Measurements from ENCODE around the gene ALKBH6.
A peak's percentile ranks its signal among the peaks of the same experiment; 100 is the strongest.
"Not testable (repeated sequence)": the region's sequence is repeated elsewhere in the genome, so short reads cannot be mapped to it uniquely, and the experiment has no call there.

Gene ALKBH6

DNA sequence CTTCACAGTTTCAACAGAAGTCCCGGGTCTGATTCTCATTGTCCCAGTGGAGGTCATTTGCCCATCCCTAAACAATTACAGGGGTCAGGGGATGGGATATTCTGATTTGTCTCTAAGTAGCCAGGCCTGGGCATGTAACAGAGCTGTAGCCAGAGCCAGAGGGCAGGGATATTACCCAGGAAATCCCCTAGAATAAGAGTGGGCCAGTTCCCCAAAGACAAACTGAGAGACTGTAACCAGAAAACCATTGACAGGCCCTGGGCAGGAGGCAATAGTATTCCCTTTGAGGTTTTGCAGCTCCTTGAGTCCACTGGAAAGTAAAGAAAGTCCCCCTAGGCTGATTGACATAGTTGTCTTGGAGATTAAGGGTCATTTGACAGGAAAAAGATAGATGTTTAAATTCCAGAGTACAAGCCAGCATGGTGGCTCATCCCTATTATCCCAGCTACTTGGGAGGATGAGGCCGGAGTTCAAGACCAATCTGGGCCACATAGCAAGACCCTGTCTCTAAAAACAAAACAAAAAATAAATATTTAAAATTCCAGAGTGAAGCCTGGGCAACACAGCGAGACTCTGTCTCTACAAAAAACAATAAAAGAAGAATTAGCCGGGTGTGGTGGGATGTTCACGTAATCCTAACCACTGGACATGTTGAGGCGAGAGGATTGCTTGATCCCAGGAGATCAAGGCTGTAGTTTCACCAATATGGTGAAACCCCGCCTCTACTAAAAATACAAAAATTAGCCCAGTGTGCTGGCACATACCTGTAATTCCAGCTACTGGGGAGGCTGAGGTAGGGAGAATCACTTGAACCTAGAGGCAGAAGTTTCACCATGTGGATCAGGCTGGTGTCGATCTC, 20.9 kb downstream of the ALKBH6 start:
- no peak for DNase-seq

GRCh38 chr19:35991731-35992450, 22.1 kb downstream of the ALKBH6 start:
- DNase-seq: no peak

GRCh38 chr19:35990771-35991730, 23.0 kb downstream of the ALKBH6 start:
- DNase-seq: no peak

DNA sequence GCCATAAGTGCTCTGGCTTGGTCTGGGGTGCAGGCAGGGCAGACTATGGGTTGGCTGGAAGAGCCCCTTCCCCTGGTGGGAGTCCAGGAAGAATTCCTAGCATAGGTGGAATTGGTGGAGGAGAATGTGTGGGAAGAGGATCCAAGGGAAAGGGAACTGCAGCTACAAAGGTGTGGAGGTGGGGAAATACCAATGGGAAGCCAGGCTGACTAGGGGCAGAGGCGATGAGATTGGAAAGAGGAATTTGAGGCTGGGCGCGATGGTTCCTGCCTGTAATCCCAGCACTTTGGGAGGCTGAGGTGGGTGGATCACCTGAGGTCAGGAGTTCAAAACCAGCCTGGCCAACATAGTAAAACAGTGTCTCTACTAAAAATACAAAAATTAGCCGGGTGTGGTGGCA, 23.9 kb downstream of the ALKBH6 start:
- no peak for DNase-seq

- DNase-seq: no peak
These were observed 25.2 kb downstream of the ALKBH6 start for GRCh38 chr19:35988824-35989223.

DNA sequence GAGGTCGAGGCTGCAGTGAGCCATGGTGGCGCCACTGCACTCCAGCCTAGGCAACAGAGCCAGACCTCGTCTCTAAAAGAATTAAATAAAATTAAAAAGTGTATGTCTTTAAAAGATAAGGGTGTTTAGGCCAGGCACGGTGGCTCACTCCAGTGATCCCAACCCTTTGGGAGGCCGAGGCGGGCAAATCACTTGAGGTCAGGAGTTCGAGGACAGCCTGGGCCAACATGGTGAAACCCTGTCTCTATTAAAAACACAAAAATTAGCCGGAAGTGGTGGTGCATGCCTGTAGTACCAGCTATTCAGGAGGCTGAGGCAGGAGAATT, 26.5 kb downstream of the ALKBH6 start:
- DNase-seq: no peak

DNA sequence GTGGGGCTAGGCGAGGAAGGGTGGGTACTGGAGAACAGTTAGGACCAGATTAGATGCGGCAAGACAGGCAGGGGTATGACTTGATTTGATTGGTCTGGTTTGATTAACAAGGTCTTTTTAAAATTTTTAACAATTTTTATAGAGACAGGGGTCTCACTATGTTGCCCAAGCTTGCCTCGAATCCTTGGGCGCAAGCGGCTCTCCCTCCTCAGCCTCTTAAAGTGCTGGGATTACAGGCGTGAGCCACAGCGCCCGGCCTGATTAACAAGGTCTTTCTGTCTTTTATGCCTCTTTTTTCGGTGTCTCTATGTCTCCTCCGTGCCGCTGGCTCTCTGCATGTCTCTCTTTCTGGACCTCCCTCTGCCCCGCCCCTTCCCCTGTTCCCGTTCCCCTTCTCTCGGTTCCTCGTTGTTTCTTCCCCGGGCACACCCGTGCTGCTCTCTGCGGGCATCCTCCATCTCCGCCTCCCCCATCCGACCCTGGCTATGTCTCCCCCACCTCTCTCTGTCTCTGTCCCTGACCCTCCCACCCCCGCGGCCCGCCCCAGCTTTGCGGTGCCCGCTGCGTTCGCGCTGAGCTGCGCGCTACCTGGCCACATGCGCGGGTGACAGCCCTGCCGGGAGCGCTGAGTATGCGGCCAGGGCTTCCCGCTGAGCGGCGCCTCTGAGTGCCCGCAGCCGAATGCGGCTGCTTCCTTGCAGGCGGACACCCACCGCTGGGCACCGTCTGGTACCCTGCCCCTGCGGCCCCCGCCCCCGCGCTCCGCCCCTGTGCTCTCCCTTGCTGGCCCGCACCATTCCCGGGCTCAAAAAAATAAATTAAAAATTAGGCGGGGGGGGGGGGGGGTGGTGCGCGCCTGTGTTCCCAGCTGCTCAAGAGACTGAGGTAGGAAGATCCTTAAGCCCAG, 27.1 kb downstream of the ALKBH6 start:
- peak in 1 of 2 experiments; percentile 24 for DNase-seq

GRCh38 chr19:35986111-35986510, 27.9 kb downstream of the ALKBH6 start:
- no peak for DNase-seq

- no peak for DNase-seq
These were observed 30.8 kb downstream of the ALKBH6 start for GRCh38 chr19:35983177-35983576.

DNA sequence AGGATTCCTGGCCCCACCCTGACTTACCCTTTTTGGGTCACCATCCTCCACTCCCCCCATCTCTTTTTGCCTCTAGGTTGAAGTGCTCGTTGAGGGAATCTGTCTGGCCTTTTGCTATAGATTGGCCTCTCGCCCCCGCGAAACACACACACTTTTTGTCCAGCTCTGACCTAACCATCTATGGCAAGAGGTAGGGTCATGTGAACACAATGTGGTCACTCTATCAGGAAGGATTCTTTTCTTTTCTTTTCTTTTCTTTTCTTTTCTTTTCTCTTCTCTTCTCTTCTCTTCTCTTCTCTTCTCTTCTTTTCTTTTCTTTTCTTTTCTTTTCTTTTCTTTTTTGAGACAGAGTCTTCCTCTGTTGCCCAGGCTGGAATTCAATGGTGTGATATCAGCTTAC, 33.0 kb downstream of the ALKBH6 start:
- not testable (repeated sequence) for DNase-seq

DNA sequence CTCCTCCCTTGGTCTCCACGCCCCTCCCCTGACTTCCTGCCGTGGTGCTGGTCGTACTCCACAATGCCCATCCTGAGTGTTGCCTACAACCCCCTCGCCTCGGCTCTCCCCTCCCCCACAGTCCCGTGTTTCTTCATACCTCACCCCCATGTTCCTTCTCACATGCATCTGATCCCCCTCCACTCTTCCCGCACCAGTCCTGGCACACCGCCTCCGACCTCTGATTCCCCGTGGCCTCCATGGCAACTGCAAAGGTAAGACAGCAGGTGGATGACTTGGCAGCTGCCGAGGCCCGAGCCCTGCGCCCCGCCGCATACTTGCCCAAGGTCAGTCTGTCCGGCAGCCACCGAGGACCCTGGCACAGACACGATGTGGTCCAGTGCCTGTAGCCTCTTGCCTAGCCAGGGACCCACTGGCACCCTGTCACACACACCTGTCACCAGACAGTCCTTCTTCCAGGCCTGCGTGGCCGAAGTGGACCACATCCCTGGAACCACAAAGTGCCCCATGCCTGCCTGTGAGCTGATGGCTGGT, 35.1 kb downstream of the ALKBH6 start:
- DNase-seq: no peak

DNA sequence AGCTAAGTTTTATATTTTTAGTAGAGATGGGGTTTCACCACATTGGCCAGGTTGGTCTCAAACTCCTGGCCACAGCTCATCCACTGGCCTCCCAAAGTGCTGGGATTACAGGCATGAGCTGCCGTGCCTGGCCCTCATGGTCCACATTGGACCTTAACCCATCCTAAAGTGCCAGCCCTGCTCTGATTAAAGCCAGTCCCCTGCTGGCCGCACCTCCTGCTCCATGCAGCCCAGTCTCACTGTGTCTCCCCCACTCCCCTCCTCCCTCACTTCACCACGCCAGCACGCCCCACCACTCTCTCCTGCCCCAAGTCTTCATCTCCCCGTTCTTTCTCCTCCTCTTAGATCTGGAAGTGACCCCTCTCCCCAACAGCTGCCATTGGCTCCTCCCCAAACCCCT, 35.7 kb downstream of the ALKBH6 start:
- no peak for DNase-seq

DNA sequence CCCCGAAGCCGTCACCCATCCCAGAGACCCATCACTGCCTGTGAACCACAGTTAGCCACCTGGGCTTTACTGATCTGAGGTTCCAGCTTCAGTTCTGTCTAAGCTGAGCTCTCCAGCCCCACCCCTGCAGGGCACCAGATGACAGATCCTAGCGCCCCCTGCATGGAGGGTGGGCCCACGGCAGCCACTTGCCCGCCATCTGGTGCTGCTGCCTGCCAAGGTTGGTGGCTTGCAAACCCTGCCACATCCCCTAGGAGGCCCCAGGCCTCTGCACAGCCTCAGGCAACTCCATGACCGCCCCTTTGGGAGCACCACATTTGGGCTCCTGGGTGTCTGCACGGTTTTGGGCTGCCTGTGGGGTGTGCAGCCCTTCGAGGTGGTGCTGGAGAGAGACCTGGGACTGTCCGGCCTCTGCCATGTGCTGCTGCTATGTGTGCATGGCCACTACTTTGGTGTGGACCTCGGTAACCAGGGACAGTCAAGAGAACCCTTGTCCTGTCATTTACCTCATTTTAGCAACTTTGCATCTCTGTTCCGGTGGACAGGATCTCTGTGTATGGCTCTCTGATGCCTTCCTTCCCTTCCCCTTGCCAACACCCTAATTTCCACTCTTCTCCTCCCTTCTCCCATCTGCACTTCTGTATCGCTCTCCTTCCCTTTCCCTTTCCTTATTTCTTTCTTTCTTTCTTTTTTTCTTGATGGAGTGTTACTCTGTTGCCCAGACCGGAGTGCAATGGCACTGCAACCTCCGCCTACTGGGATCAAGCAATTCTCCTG, 36.4 kb downstream of the ALKBH6 start:
- no peak for DNase-seq

- DNase-seq: no peak
These were observed 38.3 kb downstream of the ALKBH6 start for GRCh38 chr19:35975608-35976214.

- no peak for DNase-seq
These were observed 40.5 kb downstream of the ALKBH6 start for GRCh38 chr19:35973487-35973886.

DNA sequence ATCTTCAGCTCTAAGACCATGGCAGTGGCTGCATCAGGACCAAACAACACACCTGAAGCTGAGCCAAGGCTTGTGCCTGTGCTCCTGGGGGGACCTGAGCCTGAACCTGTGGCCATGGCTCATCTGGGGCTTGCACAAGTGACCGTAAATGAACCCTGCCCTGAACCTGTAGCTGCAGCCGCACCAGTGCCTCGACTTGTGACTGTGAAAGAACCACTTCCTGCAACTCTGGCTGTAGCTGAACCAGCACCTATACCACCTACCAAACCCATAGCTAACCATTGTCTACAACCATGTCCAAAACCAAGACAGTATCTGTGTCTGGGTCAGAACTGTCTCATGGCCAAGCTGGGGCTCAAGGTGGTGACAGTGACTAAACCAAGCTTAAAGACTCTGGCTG, 47.2 kb downstream of the ALKBH6 start:
- no peak for DNase-seq

DNA sequence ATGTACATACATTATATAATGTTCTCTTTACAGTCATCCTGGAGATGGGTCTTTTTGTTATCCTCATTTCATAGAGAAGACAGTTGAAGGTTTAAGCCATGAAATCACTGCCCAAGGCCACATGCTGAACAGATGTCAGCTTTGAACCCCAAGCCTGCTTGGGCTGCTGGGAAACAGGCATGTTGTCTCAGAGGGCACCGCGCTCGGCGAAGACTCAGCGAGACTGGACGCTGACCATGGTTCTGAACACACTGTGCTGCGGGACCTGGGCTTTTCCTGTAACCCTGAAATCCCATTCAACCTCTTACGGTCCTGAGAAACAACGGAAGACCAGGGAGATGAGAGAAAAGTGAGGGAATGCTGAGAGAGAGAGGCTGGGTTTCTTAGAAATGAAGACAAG, 50.5 kb downstream of the ALKBH6 start:
- peak in 1 of 2 experiments; percentile 33 for DNase-seq

- DNase-seq: no peak
These were observed 53.5 kb downstream of the ALKBH6 start for GRCh38 chr19:35960432-35960972.

DNA sequence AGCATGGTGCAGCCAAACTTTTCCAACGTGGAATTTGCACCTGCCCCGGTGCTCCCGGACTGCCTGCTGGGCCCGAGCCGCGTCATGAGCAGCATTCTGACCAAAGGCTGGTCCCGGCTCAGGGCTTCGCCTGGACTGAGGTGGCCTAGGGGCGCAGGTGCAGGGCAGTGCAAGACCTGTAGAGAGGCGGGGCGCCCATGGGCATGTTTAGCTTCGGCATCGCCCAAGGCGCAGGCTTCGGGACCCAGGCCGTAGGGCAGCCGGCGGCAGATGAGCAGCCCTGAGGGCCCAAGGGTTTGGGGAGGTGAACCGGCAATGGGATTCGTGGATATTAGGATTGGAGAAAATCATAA, 54.1 kb downstream of the ALKBH6 start:
- DNase-seq: no peak
